HG02642 (cell line): Measurements from ENCODE around the gene ATP6V0A4.
"Not testable (repeated sequence)": the region's sequence is repeated elsewhere in the genome, so short reads cannot be mapped to it uniquely, and the experiment has no call there.

Experiments
- ATAC-seq: cut with Tn5 transposase; IDR thresholded peaks from one replicate; pipeline ENCODE4 v1.9.1; 2021; ENCODE audit warnings: mild to moderate bottlenecking; ENCODE audit not compliant: unreplicated experiment, poor library complexity

The ATP6V0A4 gene

DNA sequence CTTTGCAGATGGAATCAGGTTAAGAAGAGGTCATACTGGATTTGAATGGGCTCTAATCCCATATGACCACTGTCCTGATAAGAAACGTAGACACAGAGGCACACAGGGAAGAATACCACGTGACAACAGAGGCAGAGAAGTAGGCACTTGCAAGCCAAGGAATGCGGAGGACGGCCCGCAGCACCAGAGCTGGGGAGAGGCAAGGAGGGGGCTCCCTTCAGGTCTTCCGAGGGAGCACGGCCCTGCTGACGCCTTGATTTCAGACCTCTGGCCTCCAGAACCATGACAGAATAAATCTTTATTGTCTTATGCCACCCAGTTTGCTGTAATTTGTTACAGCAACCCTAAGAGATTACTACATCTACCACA is 44.9 kb downstream of the ATP6V0A4 start:
- ATAC-seq = no peak

DNA sequence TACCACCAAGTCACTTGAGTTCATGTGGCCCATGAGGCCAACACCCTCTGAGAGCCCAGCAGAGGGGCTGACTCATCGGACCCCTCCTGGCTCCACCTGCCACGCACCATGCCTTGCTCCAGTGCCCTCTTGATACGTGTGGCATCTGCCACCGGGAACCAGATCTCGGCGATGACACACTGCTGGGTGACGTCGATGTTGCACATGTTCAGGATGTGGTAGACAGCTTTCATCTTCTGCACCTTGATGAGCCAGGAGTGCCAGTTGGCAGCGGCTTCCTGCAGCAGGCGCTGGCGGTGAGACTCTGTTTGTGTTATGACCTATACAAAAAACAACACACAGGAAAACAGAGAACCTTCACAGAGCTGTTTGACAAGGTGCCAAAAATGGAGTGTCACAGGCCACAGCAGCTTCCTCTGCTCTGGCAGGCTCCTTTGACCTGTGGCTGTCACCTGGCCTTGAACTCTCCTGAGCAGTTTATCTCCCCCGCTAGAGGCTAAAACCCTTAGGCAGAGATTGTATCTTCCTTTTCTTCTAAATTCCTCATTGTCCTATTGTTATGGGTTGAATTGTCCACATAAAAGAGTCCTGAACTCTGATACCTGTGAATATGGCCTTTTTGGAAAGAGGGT is 45.4 kb downstream of the ATP6V0A4 start:
- ATAC-seq = peak; percentile 68

DNA sequence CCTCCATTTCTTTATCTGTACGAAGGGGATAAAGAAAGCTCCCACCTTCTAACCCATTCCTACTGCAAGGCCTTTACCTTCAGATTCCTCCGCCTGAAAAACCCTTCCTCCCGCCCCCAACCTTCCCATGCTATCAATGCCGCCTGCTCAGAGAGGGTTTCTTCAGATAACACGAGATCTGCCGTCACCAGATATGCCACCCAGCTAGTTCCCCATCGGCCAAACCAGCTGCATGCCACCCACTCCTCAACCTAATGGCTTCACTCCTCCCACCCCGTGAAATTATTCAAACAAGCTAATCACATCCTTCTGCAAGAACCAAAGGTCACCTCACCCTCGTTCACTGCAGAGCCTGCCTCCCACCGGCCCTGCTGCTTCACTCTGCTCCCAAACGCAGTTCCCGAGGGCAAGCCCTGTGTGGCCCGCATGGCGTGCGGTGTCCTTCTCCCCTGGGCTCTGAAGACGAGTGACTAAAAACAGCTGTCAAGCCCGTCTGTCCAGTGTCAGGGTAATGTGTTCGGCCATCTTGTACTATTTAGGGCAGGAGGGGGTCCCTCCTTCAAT is 47.0 kb downstream of the ATP6V0A4 start:
- no peak for ATAC-seq

DNA sequence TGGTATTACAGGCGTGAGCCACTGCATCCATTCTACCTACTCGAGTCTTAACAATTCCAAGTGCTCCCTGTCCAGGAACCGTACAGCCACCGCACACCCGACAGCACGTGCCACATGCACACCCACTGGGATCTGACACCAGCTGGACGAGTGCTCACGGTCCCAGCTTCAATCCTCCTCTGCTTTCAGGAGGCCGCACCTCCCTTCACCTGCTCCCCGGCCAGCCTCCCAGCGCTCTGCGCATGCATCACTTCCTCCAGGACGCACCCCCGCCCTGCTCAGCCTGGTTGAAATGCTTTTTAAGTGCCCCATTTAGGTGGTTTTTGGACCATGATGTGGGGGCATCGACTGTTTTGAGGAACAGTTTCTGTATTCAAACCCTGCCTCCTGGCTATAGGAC is 47.5 kb downstream of the ATP6V0A4 start:
- no peak for ATAC-seq

DNA sequence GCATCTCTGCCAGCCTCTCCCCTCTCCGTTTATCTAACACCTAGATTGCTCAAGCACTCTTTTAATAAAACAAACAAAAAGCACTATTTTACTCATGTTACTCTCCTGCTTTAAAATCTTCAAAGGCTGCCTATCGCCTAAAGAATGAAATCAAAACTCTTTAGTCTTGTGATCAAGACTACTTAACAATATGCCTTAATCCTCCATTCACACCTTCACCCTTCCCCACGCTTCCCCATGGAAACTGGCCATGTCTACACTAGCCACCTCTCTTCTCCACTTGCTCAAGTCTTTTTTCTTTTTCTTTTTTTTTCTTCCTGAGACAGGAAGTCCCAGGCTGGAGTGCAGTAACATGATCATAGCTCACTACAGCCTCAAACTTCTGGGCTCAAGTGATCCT is 48.0 kb downstream of the ATP6V0A4 start:
- ATAC-seq = no peak

DNA sequence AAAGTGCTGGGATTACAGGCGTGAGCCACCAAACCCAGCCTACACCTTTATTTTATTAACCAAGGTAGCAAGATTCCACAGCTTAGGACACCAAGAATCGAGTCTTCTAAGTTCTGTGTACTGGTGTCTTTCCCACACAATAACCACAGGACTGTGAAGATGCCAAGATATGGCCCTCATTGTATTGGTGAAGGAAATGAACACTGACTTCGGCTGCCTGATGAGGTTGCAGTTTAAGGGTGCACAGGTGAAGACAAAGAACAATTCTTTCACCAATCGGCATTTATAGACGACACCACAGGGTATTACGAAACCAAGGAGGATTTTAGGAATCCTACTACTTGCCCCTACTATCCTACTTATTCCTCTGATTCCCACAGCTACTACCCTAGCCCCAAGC is 49.3 kb downstream of the ATP6V0A4 start:
- no peak for ATAC-seq

DNA sequence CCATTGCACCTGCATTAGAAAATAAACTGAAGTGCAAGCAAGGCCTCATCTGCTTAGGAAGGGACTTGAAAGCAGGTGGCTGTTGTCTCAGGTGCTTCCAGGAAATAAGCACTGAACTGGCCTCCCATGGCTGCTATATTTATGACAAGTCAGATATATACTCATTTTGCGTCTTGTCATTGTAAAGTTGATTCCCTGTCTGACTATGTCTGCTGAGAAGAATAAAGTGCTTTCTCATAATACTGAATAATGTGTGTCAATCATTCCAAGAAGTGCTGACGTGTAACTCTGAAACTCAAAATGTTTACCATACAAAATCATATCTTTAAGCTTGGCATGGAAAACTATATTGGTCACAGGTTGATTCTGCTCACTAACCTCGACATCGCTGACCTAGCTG is 51.9 kb downstream of the ATP6V0A4 start:
- no peak for ATAC-seq

DNA sequence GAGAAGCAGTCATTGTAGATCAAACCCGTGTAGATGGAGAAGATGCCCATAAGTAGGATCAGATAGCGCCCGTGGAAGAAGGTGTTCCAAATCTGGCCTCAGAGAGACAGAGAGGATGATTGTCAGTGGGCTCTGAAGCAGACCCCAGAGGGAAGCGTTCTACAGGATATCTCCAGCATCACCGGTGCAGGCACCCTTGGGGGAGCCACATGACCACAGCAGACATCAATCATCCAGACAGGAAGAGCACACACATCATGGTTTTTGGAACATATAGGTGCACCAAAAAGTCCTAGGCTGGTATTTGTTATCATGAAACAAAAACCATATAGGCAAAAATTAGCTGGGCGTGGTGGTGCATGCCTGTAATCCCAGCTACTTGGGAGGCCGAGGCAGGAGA is 52.8 kb downstream of the ATP6V0A4 start:
- ATAC-seq = no peak

DNA sequence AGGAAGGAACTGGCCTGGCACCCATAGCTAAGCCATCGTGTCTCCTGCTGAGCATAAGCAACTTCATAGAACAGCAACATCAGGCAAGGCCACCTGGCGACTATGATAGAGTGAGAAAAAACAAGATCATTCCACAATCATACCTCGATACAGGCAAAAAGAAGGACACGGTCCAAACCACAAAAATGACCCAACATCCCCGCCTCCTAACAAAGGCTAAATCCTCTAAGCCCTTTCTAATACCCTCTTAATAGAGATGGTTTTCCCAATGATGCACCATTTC is 56.6 kb downstream of the ATP6V0A4 start:
- ATAC-seq = no peak

DNA sequence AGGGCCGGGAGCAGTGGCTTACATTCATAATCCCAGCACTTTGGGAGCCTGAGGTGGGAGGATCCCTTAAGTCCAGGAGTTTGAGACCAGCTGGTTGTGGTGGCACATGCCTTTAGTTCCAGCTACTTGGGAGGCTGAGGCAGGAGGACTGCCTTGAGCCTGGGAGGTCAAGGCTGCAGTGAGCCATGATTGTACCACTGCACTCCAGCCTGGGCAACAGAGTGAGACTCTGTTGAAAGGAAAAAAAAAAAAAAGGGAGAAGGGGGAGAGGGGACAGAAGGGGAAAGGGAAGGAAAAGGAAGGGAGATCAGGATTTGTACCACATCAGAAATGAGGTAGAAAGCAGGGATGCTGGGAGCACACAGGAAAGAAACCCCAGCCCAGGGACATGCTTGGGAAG is 58.1 kb downstream of the ATP6V0A4 start:
- no peak for ATAC-seq

DNA sequence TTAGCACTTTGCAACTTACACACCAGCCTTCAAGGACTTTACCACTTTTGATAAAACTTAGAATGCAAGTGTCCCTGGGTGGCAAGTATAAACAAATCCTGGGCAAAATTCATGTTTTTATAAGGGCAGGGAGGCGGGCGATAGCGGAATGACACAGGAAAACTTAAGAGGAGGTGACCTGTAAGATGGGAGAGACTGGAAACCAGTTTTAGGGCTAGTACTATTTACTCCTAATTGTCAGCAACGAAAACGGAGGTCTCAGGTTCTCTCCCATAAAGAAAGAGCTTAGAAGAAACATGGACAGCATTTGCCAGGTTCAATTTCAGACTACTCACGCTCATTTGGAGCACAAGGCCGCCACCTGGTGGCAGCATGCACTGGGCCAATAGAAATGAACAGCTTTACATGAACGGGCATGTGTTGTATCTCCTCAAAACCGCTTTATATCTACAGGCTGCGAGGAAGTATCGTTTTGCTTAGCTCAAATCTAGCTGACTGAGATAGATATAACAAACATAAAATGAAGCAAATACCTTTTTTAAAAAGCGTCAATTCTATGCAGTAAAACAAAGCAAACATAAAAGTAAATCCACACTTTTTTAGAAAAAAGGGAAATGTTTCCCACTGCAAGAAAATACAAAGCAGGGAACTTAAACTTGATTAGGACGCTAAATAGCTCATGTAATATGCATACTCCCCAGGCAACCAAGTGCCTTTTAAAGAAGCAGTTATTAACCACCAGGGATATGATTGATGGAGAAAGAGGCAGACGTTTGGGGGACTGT is 59.3 kb downstream of the ATP6V0A4 start:
- peak; percentile 88 for ATAC-seq

DNA sequence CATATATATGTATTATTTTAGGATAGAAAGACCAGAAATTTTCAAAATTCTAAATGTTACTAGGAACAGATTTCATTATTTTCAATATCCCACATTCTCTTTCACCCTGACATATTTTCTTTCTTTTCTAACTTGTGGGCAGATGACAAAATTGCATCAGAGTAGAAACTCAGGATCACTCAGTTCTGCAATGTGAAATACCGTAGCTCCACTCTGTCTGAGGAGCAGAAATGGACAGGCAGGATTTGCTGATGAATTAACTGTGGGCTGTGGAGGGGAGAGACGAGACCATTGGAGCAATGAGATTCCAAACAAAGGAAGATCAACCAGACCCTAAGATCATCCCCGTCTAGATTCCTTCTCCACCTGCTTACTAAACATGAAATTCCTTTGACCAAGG is 59.9 kb downstream of the ATP6V0A4 start:
- ATAC-seq = no peak

DNA sequence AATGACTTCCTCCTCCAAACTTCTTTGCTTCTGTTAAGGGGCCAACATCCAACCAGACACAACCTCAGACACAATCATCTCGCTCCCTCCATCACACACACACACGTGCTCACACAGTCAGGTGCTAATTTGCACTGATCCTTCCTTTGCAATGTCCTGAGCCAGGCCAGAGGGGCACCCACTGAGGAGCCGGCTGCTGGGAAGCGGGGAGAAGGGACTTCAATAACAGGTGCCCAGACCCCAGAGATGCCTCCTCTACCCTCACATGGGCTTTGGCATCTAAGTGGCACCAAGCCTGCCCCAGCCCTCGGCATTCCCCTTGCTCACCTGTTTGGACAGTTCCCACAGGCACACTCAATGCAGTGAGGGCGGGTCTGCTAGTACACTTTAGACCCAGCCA is 62.6 kb downstream of the ATP6V0A4 start:
- no peak for ATAC-seq

DNA sequence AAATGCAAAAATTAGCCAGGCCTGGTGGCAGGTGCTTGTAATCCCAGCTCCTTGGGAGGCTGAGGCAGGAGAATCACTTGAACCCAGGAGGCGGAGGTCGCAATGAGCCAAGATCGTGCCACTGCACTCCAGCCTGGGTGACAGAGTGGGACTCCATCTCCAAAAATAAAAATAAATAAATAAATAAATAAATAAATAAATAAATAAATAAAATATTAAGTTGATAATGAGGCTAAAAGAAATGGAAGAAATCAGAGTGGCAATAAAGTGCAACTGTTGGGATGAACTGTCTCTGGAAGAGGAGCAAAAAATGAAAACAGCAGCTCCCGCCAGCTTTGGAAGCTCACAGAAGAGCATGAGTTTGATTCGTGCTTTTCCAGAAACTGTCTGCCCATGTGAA is 66.3 kb downstream of the ATP6V0A4 start:
- not testable (repeated sequence) for ATAC-seq

DNA sequence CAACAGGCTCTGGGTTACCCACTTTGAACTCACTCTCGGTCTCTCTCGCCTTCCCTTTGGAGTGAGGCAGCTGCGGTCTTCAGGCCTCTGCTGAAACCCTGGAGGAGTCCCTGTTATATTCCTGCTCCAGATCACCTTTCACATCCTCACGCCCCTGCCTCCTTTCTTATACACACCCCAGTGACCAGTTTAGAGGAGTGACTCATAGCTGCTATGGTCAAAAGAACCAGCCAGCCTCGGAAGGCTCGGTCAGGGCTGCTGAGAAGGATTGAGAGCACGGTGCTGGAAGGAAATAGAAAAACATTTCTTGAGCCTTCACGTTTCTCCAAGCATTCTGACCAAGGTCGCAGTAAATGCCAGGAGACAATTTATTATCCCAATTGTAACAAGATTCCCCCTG is 68.6 kb downstream of the ATP6V0A4 start:
- no peak for ATAC-seq

DNA sequence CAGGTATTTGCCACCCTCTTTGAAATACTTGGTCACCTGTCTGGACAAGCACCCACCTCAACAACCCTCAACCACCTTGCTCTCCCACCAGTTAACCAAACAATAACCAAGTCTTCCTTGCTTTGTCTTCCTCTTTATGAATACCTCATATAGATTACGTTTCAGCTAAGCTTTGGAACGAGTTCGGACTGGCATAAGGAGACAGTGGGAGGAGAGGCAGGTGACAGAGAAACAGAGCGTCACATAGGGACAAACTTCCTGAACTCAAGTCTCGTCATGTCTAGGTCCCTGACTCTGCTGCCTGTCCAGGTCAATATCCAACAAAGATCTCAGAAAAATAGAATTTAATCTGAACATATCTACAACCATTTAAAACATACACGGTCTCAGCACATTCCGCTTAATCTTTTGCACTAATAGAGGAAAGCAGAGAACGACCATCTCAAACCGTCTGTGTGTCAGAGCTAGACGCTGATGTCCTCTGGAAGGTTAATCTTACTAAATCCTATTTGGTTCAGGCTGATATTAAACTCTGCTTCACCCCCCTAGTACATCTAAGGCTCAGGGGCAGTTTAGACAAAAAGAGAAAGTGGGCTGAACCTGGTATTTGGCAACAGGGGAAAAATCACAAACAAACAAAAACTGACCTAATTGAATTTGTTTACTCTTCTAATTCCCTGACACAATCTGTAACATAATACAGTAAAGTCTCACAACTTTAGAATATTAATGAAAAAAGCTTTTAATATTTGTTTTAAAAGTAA is 70.5 kb downstream of the ATP6V0A4 start:
- no peak for ATAC-seq

DNA sequence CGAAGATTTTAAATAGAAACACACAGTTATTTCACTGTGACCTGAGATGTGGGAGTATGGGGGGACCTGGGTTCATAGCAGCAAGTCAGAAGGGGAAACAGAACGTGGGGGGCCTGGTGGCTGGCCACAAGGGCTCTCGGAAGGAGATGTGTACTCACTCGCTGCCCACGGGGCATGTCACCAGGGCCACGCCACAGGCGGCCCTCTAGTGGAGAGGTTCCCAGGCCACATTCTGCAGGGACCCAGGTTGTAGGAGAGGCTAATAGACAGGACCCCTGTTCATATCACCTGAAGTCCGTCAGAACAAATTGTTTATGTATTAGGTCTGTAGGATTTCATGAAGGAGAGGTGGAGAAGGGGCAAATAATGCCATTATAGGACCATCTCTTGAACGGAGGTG is 71.7 kb downstream of the ATP6V0A4 start:
- ATAC-seq = no peak

DNA sequence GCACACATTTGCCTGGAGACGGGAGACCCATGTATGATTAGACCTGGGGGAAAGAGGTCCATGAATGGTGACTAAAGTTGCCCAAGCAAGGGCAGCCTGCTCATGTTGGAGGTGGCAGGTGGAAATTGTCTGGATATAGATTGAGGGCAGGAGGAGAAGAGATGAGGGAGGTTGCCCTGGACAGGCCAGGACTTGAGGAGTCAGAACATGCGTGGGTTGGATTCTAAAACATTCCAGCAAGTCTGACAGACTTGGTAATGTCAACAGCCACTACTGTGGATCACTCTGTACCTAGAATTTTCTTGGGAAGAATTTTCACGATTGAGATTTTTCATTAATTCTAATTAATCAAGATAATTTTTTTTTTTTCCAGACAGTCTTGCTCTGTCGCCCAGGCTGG is 77.7 kb downstream of the ATP6V0A4 start:
- ATAC-seq = no peak

DNA sequence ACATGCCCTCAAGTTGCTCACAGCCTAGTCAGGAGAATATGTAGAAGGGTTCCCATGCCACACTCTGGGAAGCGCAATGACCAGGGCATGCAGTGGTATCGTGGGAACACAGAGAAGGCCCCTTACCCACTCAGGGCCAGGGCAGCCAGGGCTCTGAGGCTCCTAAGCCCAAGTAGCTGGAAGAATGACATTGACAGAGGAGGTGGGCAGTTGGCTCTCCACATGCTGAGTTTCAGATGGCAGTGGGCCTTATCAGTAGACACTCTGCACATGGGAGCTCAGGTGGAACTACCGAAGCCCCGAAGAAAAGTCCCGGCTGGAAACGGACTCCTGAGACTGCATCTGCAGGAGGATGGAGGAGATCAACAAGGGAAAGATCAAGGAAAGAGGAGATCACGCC is 81.1 kb downstream of the ATP6V0A4 start:
- no peak for ATAC-seq

DNA sequence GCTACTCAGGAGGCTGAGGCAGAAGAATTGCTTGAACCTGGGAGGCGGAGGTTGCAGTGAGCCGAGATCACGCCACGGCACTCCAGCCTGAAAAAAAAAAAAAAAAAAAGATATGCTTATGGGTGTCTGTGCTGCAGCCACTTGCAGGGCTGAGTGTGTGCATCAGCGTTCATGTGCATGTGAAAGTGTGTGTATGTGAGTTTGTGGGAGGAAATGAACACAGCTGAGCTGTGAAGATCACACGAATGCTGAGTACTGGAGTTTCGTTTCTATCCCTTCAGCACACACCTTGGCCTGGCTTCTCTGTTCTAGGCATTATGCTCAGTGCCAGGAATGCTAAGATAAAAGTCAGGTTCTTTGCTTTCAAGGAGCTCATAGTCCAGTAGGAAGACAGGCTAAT is 84.8 kb downstream of the ATP6V0A4 start:
- no peak for ATAC-seq

DNA sequence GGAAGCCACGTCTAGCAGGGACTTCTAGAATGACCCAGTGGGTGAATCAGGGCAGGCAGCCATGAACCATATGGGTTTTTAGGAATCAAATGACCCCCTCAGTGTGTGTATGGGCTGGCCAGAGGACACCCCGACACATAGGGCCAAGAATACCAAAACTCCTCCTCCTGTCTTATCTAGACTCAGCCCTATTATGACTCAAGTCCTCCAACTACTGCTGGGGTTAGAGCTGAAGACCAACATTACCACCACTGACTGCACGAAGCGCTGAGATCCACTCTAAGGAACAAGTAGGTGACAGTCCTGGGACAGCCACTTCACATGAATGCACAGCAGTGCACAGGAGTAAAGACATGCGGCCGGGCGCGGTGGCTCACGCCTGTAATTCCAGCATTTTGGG is 85.3 kb downstream of the ATP6V0A4 start:
- ATAC-seq = no peak
